ENCODE measurements around the gene CALCB.
"Not testable (repeated sequence)": the region's sequence is repeated elsewhere in the genome, so short reads cannot be mapped to it uniquely, and the experiment has no call there.

CALCB gene

DNA sequence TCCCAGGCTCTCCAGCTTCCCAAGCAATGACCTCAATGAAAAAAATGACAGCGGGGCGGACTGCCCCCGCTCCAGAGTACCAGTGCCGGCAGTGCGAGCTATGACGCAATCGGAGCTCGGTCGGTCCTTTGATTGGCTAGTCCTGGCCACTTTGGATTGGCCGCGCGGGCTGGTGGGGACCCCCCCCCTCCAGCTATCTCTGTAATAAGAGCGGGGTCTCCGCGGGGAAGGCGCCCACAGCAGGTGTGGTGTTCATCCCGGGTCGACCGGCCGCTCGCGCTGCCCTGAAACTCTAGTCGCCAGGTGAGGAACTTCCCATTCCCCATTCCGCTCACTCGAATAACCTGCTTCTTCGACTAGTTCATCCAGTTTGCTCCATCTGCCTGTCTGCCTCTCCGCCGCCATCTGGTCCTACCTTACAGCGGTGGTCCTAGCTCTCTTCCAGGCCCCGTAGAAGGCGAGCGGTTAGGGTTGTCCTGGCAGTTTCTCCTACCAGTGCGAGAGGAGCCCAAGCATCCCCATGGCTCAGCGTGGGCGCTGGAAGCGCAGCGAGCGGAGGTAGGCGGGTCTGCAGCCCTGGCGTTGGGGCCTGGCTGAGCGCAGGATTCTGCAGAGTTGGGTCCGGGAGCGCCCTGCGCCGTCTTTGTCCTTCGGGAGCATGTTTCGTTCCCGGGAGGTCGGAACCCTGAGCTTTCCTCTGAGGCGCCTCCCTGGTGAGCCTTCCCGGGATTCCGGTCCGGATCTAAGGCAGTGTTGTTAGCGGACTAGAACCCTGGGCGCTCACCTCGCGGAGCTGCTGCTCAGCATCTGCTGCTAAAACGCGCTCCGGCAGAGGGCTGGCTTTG lies at the start of gene CALCB:
TSS of gene CALCB (plus strand) at position 233 of the 845 bp plus-strand sequence. CDS start 1,126 bp downstream, outside the sequence.
- DNase-seq: peak; percentile 40

- no peak for DNase-seq
Observed at GRCh38 chr11:15027011-15027410, 46.4 kb upstream of the CALCB start.

DNA sequence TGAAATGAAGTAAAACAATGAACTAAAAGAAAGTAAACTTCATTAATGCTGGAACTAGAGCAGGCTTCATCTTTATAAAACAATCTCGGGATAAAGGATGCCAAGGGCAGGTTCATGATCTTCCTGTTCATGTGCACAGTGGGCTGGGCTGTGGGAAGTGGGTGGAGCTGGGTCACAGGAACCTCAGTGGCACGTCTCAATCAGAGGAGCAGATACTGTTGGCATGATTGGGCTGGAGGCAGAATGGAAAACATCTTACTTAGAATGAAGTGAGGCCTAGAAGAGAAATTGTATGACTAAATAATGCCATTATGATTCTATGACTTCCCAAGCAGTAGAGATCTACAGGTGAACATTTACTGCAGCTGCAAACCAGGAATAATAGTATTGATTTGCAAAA lies 45.4 kb upstream of the CALCB start:
- no peak for DNase-seq

- no peak for DNase-seq
Observed at GRCh38 chr11:15028379-15028778, 45.0 kb upstream of the CALCB start.

DNA sequence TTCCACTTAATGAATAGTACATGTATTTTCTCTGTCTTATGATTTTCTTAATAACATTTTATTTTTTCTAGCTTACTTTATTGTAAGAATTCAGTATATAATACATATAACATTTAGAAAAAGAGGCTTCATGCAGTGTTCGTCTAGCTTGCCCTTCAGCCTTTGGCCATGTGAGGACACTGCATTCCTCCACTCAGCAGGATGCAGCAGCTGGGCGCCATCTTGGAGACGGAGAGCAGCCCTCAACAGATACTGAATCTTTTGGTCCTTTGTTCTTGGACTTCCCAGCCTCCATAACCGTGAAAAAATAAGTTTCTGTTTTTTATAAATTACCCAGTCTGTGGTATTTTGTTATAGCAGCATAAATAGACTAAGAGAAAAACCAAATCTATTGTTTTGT lies 41.4 kb upstream of the CALCB start:
- not testable (repeated sequence) for DNase-seq

DNA sequence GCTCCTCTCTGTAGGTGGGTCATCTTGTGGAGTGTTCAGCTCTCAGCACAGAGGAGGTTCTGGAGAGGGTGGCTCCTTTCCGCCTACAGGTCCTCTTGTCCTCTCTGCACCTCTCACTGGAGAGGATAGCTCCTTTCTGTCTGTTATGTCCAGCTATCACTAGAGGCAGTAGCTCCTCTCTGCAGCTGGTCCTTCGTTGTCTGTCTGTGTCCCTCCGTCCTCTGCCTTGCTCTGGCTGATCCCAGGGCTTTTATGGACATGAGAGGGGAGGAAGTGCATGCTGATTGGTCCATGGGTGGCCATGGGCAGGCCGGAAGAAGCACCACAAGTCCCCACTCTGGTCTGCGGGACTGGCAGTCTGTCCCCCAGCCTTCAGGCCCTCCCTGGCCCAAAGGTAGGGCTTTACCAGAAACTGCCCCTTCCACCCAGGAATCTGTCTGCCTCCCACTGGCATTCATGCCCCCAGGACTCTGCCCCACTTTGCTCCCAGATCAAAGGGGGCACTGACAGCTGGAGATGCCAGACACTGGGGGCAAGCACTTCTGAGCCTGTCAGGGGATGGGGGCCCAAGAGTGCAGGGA lies 38.6 kb upstream of the CALCB start:
- DNase-seq: no peak

DNA sequence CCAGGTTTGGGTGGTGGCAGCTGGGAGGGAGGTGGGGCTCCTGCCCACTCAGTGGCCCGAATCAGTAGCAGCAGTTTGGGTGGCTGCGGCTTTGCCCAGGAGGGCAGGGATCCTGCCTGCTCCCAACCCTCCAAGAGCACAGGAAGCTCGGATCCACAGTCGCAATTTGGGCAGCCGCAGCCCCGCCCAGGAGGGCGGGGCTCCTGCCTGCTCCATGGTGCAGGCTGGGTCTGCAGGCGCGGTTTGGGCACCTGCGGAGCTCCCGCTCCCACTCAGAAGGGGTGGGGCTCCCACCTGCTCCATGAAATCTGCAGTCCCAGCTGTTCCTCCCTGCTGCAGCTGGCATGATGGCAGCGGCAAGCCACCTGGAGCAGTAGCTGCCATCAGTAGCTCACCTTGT lies 38.1 kb upstream of the CALCB start:
- no peak for DNase-seq

- DNase-seq: no peak
Observed at GRCh38 chr11:15038963-15039362, 34.4 kb upstream of the CALCB start.

DNA sequence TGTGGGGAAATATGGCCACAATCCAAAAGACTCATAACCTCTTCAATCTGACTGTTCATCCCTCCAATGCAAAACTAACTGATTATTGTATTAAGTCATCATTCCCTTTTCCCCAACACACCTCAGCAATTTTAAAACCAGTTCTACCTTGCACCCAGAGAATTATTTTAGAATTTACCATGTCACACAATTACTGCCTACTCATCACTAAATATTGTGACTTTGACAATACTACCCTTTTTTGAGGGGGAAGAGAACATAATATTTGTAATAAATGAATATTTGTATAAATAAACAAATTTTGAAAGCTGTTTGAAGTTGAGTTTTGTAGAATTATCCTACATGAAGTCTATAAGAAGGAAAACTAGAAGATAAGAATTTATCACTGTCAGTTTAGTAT lies 28.2 kb upstream of the CALCB start:
- DNase-seq: no peak

DNA sequence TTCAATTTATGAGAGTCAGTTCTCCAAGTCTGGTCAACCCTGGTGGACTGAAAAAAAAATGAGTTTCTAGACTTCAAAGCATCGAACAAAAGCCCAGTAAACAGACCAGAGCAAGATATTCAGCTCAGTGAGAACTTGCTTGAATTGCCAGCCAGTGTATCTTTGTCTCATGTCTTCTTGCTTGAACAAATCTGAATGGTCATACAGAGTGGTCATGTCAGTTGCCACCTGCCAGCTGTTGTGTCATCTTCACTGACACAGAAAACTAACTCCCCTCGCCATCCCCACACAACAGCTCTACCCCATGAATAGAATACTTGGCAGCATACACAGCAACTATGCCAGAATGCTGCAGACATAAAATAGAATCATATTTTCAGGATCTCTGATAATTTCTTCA lies 27.5 kb upstream of the CALCB start:
- DNase-seq: no peak

DNA sequence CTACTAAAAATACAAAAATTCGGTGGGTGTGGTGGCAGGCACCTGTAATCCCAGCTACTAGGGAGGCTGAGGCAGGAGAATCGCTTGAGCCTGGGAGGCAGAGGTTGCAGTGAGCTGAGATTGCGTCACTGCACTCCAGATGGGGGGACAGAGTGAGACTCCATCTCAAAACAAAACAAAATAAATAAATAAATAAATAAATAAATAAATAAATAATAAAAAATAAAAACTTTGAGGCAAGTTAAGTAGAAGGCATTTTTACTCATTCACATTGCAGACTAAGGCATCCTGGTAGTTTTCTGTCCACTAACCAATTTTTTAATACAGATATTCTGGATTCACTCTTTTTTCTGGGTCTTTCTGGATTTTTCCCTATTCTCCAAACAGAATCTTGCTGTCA lies 26.7 kb upstream of the CALCB start:
- DNase-seq: not testable (repeated sequence)

DNA sequence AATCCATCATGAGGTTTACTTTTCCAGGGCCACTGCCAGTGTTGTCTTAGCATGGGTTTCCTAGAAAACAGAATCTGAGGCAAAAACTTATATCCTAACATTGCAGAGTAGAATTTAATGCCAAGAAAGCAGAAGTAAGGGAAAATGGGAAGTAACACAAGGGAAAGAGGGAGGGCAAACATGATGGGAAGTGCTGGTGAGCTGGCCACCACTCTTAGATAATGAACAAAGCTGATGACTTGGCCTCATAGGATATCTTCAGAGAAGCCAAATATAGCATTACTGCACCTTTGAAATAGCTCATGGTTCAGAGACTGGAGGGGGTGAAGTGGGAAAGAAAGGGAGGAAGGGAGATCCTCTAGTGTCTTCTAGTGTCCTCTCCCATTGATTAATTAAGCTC lies 24.8 kb upstream of the CALCB start:
- no peak for DNase-seq

GRCh38 chr11:15053191-15053685 lies 20.2 kb upstream of the CALCB start:
- DNase-seq: no peak

DNA sequence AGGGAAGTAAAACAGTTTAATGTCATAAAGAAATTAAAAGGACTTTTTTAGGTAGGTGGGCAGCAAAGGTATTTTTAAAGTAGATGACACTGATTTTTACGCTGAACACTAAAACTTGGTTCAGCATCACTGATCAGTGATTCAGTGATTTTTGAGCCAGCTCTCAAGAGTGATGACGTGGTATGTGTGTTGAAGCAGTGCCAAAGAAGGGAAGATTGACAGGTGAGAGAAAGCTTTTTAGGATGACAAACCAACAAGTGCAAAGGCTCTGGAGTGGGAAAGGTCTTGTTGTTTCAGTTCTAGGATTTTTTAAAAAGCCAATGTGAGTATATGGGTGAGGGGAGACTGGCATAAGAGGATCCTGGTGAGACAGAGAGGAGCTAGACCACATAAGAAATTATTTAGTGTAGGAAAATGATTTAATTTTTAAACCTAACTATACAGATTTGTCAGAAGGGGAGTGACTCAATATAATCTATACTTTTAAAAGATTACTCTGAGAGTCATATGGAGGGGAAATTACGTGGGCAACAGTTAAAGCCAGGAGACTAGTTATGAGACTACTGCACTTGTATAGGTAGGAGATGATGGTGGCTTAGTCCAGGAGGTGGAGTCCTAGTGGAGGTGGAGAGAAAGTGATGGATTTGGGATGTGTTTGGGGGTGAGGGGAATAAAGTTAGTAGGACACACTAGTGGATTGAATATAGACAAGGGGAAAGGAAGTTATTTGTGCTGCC lies 17.6 kb upstream of the CALCB start:
- no peak for DNase-seq

DNA sequence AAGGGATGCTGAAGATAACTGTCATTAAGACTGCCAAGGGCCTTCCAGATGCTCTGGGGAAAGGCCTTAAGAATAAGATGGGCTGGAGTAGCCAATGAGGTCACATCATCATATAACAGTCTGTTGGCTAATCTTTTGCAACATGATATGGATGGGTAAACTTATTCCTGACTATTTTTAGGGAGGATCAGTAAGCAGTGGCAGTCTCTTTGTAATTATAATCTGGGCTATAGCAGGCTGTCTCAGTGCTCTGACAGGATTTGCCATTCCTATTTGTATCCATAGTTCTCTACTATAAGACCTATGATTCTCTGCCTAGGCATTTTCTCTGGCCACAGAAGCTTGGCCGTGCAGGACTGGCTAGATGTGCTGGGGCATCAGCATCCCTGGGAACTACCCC lies 16.1 kb upstream of the CALCB start:
- DNase-seq: no peak

DNA sequence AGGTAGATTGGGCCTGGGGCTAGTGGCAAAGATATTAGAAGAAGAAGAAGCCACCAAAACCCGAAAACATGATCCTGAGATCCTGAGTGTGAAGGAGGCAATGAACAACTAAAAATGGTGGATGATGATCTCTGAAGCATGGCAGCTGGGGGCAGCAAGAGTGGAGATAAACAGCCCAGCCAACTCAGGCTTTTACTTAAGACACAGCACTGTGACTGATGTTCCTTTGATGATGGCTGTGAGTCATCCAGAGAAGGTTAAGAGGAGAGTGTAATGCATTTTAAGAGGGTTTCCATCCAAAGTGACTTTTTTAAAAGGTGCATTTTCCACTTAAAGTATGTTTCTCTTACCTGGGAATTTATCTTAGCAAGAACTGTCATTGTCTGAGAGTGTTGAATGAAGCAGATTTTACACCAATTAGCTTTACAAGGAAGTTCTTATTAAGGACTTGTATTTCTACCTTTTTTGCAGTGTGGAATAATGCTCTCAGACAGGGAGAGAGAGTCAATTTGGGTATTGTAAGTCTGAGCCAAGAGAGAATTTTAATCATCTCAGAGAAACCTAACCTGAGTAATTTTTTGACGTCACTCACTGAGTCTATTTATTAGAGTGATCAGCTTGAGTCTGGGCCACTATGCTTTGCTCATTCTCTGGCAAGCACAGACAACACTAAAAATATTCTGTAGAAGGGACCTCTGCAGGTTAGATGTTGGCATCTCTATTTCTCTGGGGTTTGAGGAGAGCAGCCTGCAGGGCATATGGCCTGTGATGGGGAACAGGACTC lies 14.1 kb upstream of the CALCB start:
- DNase-seq: no peak

DNA sequence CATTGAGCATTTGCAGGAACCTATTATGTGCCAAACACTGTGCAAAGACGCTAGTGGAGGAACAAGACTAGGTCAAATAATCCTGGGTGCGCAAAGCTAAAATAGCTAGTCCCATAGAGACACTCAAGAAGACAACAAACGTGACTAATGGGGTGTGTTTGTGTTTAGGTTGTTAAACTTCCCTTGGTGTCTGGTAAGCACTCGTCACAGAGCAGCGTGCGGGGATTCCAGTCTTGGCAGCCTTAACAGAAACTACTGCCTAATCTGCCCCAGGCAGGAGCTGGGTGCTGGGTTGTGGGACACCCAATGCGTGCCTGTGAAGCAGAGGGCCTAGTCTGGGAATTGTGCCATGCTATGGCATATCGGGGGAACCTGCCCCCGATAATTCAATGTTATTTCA lies 10.8 kb upstream of the CALCB start:
- DNase-seq: no peak

DNA sequence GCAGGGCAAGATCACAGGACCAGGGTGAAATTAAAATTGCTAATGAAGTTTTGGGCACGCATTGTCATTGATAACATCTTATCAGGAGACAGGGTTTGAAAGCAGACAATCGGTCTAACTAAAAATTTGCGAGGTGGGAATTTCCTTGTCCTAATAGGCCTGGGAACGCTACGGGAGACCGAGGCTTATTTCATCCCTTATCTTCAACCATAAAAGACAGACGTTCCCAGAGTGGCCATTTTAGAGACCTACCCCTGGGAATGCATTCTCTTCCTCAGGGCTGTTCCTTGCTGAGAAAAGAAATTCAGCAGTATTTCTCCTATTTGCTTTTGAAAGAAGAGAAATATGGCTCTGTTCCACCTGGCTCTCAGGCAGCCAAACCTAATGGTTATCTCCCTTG lies 3.6 kb upstream of the CALCB start:
- not testable (repeated sequence) for DNase-seq

- DNase-seq: no peak
Observed at GRCh38 chr11:15071556-15072255, 1.7 kb upstream of the CALCB start.

DNA sequence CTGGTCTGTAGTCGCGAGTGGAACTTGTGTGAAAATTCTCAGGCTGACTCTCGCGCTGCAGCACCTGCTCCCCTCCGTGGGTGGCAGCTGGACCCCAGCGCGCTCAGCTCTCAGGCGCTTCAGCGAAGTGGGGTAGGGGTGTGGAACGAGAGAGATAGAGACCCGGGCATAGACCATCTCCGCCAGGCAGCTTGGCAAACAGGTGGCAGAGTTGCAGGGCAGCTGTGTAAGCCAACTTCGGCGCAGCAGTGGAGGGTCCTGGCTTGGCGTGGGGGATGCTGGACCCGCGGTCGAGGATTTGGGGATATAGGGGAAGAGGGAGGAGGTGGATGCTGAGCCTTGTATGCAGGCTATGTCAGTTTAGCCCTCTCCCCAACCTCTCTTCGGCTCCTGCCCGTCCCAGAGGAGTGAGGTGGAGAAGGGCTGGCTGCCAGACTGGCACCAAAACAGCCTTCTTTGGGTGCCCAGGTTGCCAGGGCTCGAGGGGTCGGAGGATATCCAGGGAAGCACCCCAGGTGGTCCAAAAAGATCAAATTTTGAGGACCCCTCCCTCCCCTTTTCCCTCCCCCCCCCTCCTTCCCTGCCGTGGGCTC lies 746 bp upstream of the CALCB start:
- DNase-seq: no peak

DNA sequence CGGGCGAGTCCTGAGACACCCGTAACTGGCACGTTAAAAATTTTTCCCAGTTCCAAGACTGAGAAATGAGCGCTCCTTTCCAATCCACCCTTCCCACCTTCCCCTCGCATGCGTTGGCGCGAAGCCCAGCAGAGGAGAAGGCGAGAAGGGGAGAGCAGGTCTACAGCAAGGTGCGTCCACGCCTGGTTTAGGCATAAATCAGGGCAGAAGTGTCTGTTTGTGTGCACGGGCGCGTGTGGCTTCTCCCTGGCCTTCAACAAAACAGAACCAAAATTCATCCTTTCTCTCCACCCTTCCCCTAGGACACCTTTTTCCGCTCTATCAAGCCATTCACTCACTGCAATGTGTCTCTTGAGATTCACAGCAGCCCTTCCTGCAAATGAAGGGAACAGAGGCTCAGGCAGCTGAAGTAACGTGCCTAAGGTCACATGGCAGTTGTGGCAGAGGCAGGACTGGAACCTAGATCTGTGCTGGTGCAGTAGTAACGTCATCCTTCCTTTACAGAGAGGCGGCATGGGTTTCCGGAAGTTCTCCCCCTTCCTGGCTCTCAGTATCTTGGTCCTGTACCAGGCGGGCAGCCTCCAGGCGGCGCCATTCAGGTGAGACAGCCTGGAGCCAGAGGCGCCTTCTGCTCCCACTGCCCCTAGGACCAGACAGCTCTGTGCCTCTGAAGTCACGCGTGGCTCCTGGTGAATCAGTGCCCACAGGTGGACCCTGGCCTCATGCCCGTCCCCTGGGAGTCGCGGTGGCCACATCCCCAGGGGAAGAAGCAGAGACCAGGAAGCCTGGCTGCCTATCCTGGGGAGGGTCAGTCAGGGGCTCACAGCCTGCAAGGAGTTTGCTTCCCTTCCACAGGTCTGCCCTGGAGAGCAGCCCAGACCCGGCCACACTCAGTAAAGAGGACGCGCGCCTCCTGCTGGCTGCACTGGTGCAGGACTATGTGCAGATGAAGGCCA lies 1.1 kb downstream of the CALCB start:
- DNase-seq: peak; percentile 86
